ENCODE data around the gene ACTRT2.

DNA sequence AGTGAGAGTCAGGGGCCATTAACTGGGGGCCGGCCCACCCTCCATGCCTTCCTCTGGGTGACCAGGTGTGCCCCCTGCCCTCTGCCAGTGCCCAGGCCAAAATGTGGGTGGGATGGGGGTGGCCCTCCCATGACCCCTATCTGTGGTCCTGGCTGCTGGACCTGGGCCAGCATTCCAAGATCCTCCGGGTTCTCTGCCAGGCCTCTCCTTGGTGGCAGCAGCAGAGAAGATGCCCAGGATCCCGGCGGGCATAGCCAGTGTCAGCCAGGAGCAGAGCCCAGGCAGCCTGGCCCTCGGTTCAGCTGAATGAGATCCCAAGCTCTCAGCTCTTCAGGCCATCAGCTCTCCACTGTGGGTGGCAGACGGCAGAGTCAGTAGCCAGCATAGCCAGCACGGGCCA lies 31.3 kb upstream of the ACTRT2 start:
- TF ChIP-seq CTCF (IDR thresholded peaks at IDR 0.05; ENCODE audit: borderline replicate concordance, extremely low read depth, low read length, poor library complexity, severe bottlenecking) (no peak), EZH2 (IDR thresholded peaks at IDR 0.05; ENCODE audit: borderline replicate concordance, low read depth, low read length, severe bottlenecking) (no peak)
